OCI-LY3 (cell line): ENCODE results near the gene NUDCD3.

Experiments used
- CTCF ChIP-seq: fragments of 200-600, 300-600 bp; sonication (generic); IDR thresholded peaks from 2 replicates; pipeline ENCODE4 v1.5.1; 2014; ENCODE audit warnings: antibody characterized with exemption, low read length, low read depth
- EZH2phosphoT487 ChIP-seq: fragments of 200-600 bp; shearing (Covaris generic); IDR thresholded peaks from 2 replicates; pipeline ENCODE4 v1.6.1; 2018; ENCODE audit warnings: antibody characterized with exemption, mixed run types, low read depth

DNA sequence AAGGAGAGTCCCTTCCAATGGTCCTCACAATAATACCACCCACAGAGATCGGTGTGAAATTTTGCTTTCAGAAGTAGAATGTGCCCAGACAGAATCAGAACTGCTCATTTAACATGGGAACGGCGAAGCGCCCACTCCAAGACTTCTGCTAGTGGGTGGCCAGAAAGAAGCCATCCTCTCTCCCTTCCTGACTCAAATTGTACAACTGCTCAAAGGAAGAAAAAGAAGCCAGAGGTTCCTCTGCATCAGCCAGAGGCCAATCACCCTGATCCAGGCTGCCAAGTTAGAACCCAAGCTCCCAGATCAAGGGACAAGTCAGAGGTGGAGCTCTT, 23.3 kb downstream of the NUDCD3 start:
- no peak for TF ChIP-seq EZH2phosphoT487
- no peak for TF ChIP-seq CTCF
